Mesenchymal stem cell (in vitro differentiated cells and primary cell): ENCODE data around the gene SNED1.

Experiments used
- DNase-seq: peaks from one replicate; pipeline ENCODE4 v3.0.0-alpha.2; 2013
- H2AFZ ChIP-seq: one replicate; pipeline ENCODE4 v1.6.1; 2013; ENCODE audit warnings: low read depth, mild to moderate bottlenecking, control low read depth, inconsistent platforms, low read length, moderate library complexity
- H2AK5ac ChIP-seq: 2 replicates; pipeline ENCODE4 v1.6.1; 2013; ENCODE audit warnings: low read length, moderate library complexity, mild to moderate bottlenecking, inconsistent platforms; ENCODE audit not compliant: severe bottlenecking
- H2BK120ac ChIP-seq: one replicate; pipeline ENCODE4 v1.6.1; 2013; ENCODE audit warnings: low read depth, mild to moderate bottlenecking, inconsistent platforms, low read length, moderate library complexity
- H2BK12ac ChIP-seq, 2 experiments: one replicate each; pipeline ENCODE4 v1.6.1; 2013; ENCODE audit warnings: inconsistent platforms in 2 of 2, low read length in 2 of 2, mild to moderate bottlenecking in 2 of 2, moderate library complexity in 2 of 2, control low read depth in 1 of 2
- H2BK15ac ChIP-seq: one replicate; pipeline ENCODE4 v1.6.1; 2013; ENCODE audit warnings: mild to moderate bottlenecking, low read depth, inconsistent platforms; ENCODE audit not compliant: poor library complexity, severe bottlenecking
- H2BK5ac ChIP-seq: 2 replicates; pipeline ENCODE4 v1.6.1; 2013; ENCODE audit warnings: low read depth, mild to moderate bottlenecking, low read length, control low read depth, inconsistent platforms; ENCODE audit not compliant: poor library complexity, severe bottlenecking
- H3K14ac ChIP-seq, 2 experiments: one replicate each; pipeline ENCODE4 v1.6.1; 2013; ENCODE audit warnings: inconsistent platforms in 2 of 2, low read length in 2 of 2, control low read depth in 1 of 2, mild to moderate bottlenecking in 1 of 2, moderate library complexity in 1 of 2
- H3K18ac ChIP-seq, 2 experiments: one replicate each; pipeline ENCODE4 v1.6.1; 2013; ENCODE audit warnings: inconsistent platforms in 2 of 2, low read length in 2 of 2, control low read depth in 1 of 2, low read depth in 1 of 2, mild to moderate bottlenecking in 1 of 2
- H3K23ac ChIP-seq, 2 experiments: one replicate each; pipeline ENCODE4 v1.6.1; 2013; ENCODE audit warnings: inconsistent platforms in 2 of 2, low read length in 2 of 2, mild to moderate bottlenecking in 2 of 2, moderate library complexity in 2 of 2, control low read depth in 1 of 2
- H3K27ac ChIP-seq: 2 replicates; pipeline ENCODE4 v1.5.1; 2013; ENCODE audit warnings: mild to moderate bottlenecking, moderate library complexity, low read length, control low read depth, inconsistent platforms; ENCODE audit not compliant: poor library complexity, severe bottlenecking
- H3K27me3 ChIP-seq, 2 experiments: 2 replicates each; pipeline versions ENCODE4 v1.6.1 to v1.7.0; 2013; ENCODE audit warnings: low read length in 2 of 2, mild to moderate bottlenecking in 2 of 2, moderate library complexity in 2 of 2, control low read depth in 1 of 2, inconsistent platforms in 1 of 2; ENCODE audit not compliant: control insufficient read depth in 1 of 2, insufficient read depth in 1 of 2
- H3K36me3 ChIP-seq, 2 experiments: 2 replicates each; pipeline versions ENCODE4 v1.6.1 to v1.7.0; 2013; ENCODE audit warnings: low read length in 2 of 2, control low read depth in 1 of 2, inconsistent platforms in 1 of 2, low read depth in 1 of 2, mild to moderate bottlenecking in 1 of 2; ENCODE audit not compliant: insufficient read depth in 2 of 2, control insufficient read depth in 1 of 2
- H3K4ac ChIP-seq, 2 experiments: one replicate each; pipeline ENCODE4 v1.6.1; 2013; ENCODE audit warnings: inconsistent platforms in 2 of 2, low read length in 2 of 2, mild to moderate bottlenecking in 2 of 2, moderate library complexity in 2 of 2, control low read depth in 1 of 2, low read depth in 1 of 2
- H3K4me1 ChIP-seq: 2 replicates; pipeline ENCODE4 v1.6.1; 2013; ENCODE audit warnings: low read depth, low read length, control low read depth; ENCODE audit not compliant: control insufficient read depth, insufficient read depth
- H3K4me2 ChIP-seq: 2 replicates; pipeline ENCODE4 v1.6.1; 2013; ENCODE audit warnings: low read length, mild to moderate bottlenecking, inconsistent platforms; ENCODE audit not compliant: poor library complexity, severe bottlenecking
- H3K4me3 ChIP-seq, 2 experiments: 2 replicates each; pipeline versions ENCODE4 v1.5.1 to v1.7.0; 2013; ENCODE audit warnings: low read length in 2 of 2, mild to moderate bottlenecking in 2 of 2, control low read depth in 1 of 2, low read depth in 1 of 2; ENCODE audit not compliant: insufficient read depth in 1 of 2
- H3K79me1 ChIP-seq: replicated peaks from 2 replicates; pipeline ENCODE4 v1.6.1; 2013; ENCODE audit warnings: mild to moderate bottlenecking, control low read depth, low read length, inconsistent platforms; ENCODE audit not compliant: poor library complexity, severe bottlenecking
- H3K9ac ChIP-seq: 2 replicates; pipeline ENCODE4 v1.7.0; 2013; ENCODE audit warnings: mild to moderate bottlenecking, low read length, moderate library complexity
- H3K9me3 ChIP-seq: 2 replicates; pipeline ENCODE4 v1.7.0; 2013; ENCODE audit warnings: mild to moderate bottlenecking, low read length; ENCODE audit not compliant: control insufficient read depth
- H4K8ac ChIP-seq: one replicate; pipeline ENCODE4 v1.6.1; 2013; ENCODE audit warnings: inconsistent platforms, mild to moderate bottlenecking, low read length, moderate library complexity
- H4K91ac ChIP-seq: one replicate; pipeline ENCODE4 v1.6.1; 2013; ENCODE audit warnings: mild to moderate bottlenecking, low read length, inconsistent platforms
- WGBS: methylation state at CpG from one replicate; pipeline ENCODE4 v1.1.7; 2013; ENCODE audit warnings: mixed read lengths; 5-methylcytosine and 5-hydroxymethylcytosine counted together

Gene SNED1

DNA sequence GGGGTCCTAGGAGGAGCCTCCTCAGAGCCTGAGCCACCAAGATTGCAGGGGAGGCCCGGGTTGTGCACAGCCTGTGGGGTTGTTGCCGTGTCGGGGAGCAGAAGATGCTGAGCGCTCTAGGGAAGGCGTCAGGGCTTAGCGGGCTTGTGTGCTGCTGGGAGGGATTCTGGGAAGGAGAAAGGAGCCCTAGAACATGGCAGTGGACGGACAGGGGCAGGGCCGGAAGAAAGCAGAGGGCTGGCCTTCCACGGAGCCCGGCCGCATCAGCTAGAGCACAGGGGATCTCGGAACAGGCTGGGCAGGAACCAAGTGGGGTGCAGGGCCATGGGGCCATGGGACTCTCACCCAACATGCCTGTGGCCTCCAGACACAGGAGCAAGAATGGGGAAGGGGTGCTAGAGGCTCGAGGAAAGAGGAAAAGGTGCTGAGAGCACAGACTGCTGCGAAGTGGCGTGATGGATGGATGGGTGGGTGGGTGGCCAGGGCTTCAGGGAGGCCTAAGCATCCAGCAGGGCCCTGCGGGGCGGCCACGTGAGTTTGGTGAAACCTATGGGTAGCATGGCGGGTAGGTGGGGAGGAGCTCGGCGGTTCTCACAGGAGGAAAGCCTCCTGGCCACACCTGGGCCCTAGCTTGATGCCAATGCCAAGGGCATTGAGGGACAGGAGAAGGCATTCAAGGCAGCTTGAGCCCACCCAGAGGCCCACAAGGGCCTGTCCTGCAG is 67.9 kb downstream of the SNED1 start:
- Histone ChIP-seq H3K79me1 (no peaks in the 10 kb centered on the region), H4K91ac (no peak overlapping the region), H3K4ac (no peak overlapping the region), H2AFZ (no peak overlapping the region), H3K4me3 (no peak overlapping the region), H2BK5ac (no peak overlapping the region), H3K18ac (no peak overlapping the region), H2BK120ac (no peak overlapping the region), H3K27me3 (peaks cover 0 to 45% of the 10 kb centered on the region in 2 experiments), H3K4me2 (no peak overlapping the region), H2BK15ac (peak overlapping the region; percentile 33), H4K8ac (no peak overlapping the region), H2BK12ac (no peak overlapping the region), H3K27ac (no peak overlapping the region), H3K9me3 (no peaks in the 10 kb centered on the region), H3K4me1 (peaks cover 8% of the 10 kb centered on the region), H2AK5ac (no peak overlapping the region), H3K36me3 (peaks cover 0 to 92% of the 10 kb centered on the region in 2 experiments), H3K14ac (no peak overlapping the region), H3K23ac (no peak overlapping the region), H3K9ac (no peak overlapping the region)
- 87% methylated on average over 21 of the region's 21 CpGs for WGBS
- DNase-seq = no peak

DNA sequence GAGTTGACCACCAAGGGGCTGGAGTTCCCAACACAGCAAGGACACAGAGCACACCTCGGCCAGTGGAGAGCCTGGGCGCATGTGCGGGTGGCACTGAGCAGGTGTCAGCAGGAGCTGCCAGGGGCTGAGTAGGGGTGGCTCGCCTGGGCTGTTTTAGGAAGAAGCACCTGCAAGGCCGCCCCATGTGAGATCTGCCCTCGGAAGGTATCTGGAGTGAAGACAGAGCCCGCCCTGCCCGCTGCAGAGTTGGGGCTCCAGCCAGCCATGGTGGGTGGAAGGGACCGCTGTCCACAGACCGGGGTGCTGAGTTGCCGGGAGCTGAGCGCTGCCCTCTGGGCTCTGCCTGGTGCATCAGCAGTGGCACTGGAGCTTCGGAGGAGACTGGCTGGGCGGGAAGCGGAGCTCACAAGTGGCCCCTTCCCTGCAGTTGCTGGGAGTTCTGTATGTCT is 68.5 kb downstream of the SNED1 start:
- Histone ChIP-seq H3K4me2 (no peak overlapping the region), H3K79me1 (no peaks in the 10 kb centered on the region), H3K4me1 (peaks cover 8% of the 10 kb centered on the region), H3K23ac (no peak overlapping the region), H3K4me3 (no peak overlapping the region), H2BK15ac (no peak overlapping the region), H3K36me3 (peaks cover 0 to 92% of the 10 kb centered on the region in 2 experiments), H4K8ac (no peak overlapping the region), H2BK120ac (no peak overlapping the region), H3K9ac (no peak overlapping the region), H2BK12ac (no peak overlapping the region), H3K4ac (no peak overlapping the region), H2BK5ac (no peak overlapping the region), H3K27ac (no peak overlapping the region), H3K14ac (no peak overlapping the region), H4K91ac (no peak overlapping the region), H2AK5ac (no peak overlapping the region), H3K18ac (no peak overlapping the region), H2AFZ (no peak overlapping the region), H3K9me3 (no peaks in the 10 kb centered on the region), H3K27me3 (peaks cover 0 to 45% of the 10 kb centered on the region in 2 experiments)
- peak; percentile 11 for DNase-seq
- WGBS = 81% methylated on average over 15 of the region's 15 CpGs

DNA sequence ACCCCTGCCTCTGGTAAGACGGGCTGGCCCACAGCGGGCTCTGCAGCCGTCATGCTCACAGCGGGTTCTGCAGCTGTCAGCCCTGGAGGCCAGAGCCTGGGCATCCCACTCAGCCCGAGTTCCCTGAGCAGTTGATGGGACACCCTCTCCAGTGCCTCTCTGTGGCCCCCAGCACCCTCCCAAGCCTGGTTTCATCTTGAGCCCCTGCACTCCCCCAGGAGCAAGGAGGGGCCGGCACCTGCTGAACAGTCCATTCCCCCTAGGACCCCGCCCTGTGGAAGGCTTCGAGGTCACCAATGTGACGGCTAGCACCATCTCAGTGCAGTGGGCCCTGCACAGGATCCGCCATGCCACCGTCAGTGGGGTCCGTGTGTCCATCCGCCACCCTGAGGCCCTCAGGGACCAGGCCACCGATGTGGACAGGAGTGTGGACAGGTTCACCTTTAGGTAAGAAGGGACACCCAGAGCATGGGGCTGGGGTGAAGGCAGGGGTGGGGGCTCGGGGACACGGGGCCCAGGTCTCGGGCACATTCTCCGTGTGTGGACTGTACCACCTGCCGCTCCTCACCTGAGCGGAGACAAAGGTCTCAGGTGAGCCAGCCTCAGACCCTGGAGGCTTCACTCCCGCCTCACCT is 69.2 kb downstream of the SNED1 start:
- Histone ChIP-seq H3K27me3 (peaks cover 0 to 43% of the 10 kb centered on the region in 2 experiments), H3K18ac (no peak overlapping the region), H2BK12ac (no peak overlapping the region), H2BK15ac (no peak overlapping the region), H3K27ac (no peak overlapping the region), H2BK5ac (no peak overlapping the region), H3K9ac (no peak overlapping the region), H3K9me3 (no peaks in the 10 kb centered on the region), H2AFZ (no peak overlapping the region), H3K79me1 (no peaks in the 10 kb centered on the region), H3K23ac (no peak overlapping the region), H3K4me1 (peaks cover 8% of the 10 kb centered on the region), H3K14ac (no peak overlapping the region), H2AK5ac (no peak overlapping the region), H3K4ac (no peak overlapping the region), H3K36me3 (peaks cover 0 to 92% of the 10 kb centered on the region in 2 experiments), H3K4me2 (no peak overlapping the region), H2BK120ac (no peak overlapping the region), H4K91ac (no peak overlapping the region), H3K4me3 (no peak overlapping the region), H4K8ac (no peak overlapping the region)
- DNase-seq = no peak
- 89% methylated on average over 21 of the region's 21 CpGs for WGBS

DNA sequence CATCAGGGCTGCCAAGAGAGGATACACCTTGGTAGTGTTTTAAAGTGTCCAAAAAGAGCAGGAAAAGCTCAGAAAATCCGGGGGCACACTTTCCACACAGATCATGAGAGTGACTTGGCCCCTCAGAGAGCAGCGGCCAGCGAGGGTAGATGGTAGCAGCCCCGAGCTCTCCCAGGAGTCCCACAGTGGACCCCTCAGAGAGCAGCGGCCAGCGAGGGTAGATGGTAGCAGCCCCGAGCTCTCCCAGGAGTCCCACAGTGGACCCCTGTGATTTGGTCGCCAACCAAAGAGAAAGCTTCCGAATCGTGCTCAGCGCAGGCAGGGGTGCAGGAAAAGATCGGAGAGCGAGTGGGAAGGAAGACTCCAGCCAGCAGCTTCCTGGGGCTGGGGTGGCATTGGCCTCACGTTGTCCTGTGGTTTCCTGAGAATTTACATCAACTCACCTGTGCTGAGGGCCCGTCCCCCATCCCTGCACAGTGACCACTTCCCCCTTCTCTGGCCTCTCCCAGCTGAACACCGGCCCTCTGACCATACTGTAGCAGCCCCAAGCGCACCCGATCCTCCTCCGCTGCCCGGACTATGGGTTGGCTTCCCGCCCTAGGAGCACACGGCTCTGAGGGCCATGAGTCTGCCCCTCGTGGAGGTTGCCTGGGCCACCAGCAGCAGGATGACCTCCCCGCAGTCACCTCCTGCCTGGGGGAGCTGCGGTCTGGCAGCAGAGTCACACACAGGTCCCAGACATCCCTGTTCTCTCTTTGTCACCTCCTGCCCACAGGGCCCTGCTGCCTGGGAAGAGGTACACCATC is 69.9 kb downstream of the SNED1 start:
- Histone ChIP-seq H4K8ac (no peak overlapping the region), H3K14ac (no peak overlapping the region), H4K91ac (no peak overlapping the region), H3K18ac (no peak overlapping the region), H3K9me3 (no peaks in the 10 kb centered on the region), H3K27me3 (peaks cover 0 to 38% of the 10 kb centered on the region in 2 experiments), H2AFZ (no peak overlapping the region), H3K27ac (no peak overlapping the region), H2BK120ac (no peak overlapping the region), H3K36me3 (peaks cover 0 to 92% of the 10 kb centered on the region in 2 experiments), H3K4ac (no peak overlapping the region), H2BK5ac (no peak overlapping the region), H2BK12ac (peak overlapping the region in 1 of 2 experiments; percentile 21), H3K9ac (no peak overlapping the region), H2AK5ac (no peak overlapping the region), H3K4me3 (no peak overlapping the region), H3K79me1 (no peaks in the 10 kb centered on the region), H2BK15ac (no peak overlapping the region), H3K4me1 (peaks cover 8% of the 10 kb centered on the region), H3K23ac (no peak overlapping the region), H3K4me2 (no peak overlapping the region)
- DNase-seq = no peak
- WGBS = 83% methylated on average over 25 of the region's 25 CpGs
